ENCODE data around the gene SLAMF6.

GRCh38 chr1:160494620-160495019, 28.4 kb downstream of the SLAMF6 start:
- no peak for TF ChIP-seq CTCF (IDR thresholded peaks at IDR 0.05)
- TF ChIP-seq POLR2AphosphoS5 (IDR thresholded peaks at IDR 0.05): no peak
- TF ChIP-seq POLR2A (IDR thresholded peaks at IDR 0.05; ENCODE audit: low read depth): no peak

All from esophagus muscularis mucosa (tissue), 3 donors.